ENCODE results near the gene NCK1. TPM values are rescaled to one million over a fixed set of nuclear protein-coding genes. Genes with fewer than 3 reads are reported as not detected.

Gene NCK1
- total and polyA plus RNA-seq, 2 of the 13 experiments (the other 11 are each of a cell fraction or from before 2014, with no cell fraction given): 14.7 to 30.4 TPM

- TF ChIP-seq, protein P1, sequence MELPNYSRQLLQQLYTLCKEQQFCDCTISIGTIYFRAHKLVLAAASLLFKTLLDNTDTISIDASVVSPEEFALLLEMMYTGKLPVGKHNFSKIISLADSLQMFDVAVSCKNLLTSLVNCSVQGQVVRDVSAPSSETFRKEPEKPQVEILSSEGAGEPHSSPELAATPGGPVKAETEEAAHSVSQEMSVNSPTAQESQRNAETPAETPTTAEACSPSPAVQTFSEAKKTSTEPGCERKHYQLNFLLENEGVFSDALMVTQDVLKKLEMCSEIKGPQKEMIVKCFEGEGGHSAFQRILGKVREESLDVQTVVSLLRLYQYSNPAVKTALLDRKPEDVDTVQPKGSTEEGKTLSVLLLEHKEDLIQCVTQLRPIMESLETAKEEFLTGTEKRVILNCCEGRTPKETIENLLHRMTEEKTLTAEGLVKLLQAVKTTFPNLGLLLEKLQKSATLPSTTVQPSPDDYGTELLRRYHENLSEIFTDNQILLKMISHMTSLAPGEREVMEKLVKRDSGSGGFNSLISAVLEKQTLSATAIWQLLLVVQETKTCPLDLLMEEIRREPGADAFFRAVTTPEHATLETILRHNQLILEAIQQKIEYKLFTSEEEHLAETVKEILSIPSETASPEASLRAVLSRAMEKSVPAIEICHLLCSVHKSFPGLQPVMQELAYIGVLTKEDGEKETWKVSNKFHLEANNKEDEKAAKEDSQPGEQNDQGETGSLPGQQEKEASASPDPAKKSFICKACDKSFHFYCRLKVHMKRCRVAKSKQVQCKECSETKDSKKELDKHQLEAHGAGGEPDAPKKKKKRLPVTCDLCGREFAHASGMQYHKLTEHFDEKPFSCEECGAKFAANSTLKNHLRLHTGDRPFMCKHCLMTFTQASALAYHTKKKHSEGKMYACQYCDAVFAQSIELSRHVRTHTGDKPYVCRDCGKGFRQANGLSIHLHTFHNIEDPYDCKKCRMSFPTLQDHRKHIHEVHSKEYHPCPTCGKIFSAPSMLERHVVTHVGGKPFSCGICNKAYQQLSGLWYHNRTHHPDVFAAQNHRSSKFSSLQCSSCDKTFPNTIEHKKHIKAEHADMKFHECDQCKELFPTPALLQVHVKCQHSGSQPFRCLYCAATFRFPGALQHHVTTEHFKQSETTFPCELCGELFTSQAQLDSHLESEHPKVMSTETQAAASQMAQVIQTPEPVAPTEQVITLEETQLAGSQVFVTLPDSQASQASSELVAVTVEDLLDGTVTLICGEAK (IDR thresholded peaks at IDR 0.05): no peak
- TF ChIP-seq, protein P1 (CRISPR knock-in tag; IDR thresholded peaks at IDR 0.05): no peak
- TF ChIP-seq ZNF776 (CRISPR knock-in tag; IDR thresholded peaks at IDR 0.05) (no peak), KAT8 (CRISPR knock-in tag; IDR thresholded peaks at IDR 0.05) (no peak; the same call in 1 of the 2 replicates), POLR2A (IDR thresholded peaks at IDR 0.05; ENCODE audit: insufficient read depth in 1 of 2, low read depth in 2 of 2, low read length in 2 of 2) (peak in 1 of 2 experiments; percentile 57; a peak in 2 of 4 replicates), TCF7 (IDR thresholded peaks at IDR 0.05; ENCODE audit: low read depth) (no peak), CREB3 (CRISPR knock-in tag; IDR thresholded peaks at IDR 0.05) (no peak), KLF11 (CRISPR knock-in tag; IDR thresholded peaks at IDR 0.05) (no peak), ZNF335 (CRISPR knock-in tag; IDR thresholded peaks at IDR 0.05) (peak; percentile 53; the same call in 1 of the 2 replicates), MYPOP (CRISPR knock-in tag; IDR thresholded peaks at IDR 0.05) (peak; percentile 36; the same call in 1 of the 2 replicates), REL (CRISPR knock-in tag; conservative IDR thresholded peaks at IDR 0.05) (peak; percentile 64; the same call in 1 of the 2 replicates), ZNF691 (CRISPR knock-in tag; IDR thresholded peaks at IDR 0.05; ENCODE audit: borderline replicate concordance, low read depth) (peak; percentile 17; the same call in 1 of the 2 replicates), SRY (CRISPR knock-in tag; IDR thresholded peaks at IDR 0.05) (no peak; the same call in 1 of the 2 replicates)
- TF ChIP-seq, protein P2, sequence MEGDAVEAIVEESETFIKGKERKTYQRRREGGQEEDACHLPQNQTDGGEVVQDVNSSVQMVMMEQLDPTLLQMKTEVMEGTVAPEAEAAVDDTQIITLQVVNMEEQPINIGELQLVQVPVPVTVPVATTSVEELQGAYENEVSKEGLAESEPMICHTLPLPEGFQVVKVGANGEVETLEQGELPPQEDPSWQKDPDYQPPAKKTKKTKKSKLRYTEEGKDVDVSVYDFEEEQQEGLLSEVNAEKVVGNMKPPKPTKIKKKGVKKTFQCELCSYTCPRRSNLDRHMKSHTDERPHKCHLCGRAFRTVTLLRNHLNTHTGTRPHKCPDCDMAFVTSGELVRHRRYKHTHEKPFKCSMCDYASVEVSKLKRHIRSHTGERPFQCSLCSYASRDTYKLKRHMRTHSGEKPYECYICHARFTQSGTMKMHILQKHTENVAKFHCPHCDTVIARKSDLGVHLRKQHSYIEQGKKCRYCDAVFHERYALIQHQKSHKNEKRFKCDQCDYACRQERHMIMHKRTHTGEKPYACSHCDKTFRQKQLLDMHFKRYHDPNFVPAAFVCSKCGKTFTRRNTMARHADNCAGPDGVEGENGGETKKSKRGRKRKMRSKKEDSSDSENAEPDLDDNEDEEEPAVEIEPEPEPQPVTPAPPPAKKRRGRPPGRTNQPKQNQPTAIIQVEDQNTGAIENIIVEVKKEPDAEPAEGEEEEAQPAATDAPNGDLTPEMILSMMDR (CRISPR knock-in tag; IDR thresholded peaks at IDR 0.05): peak; percentile 39
Observed at GRCh38 chr3:136818769-136819391, 43.1 kb upstream of the NCK1 start, which contains the start of gene SLC35G2 (continued).
